Ammon's horn (tissue), 1 donor: ENCODE measurements around the gene MICU1.

ENCODE experiments used
- DNase-seq: peaks from one replicate; pipeline ENCODE4 v3.0.0-alpha.2; 2016; ENCODE audit warnings: low spot score

Gene MICU1

DNA sequence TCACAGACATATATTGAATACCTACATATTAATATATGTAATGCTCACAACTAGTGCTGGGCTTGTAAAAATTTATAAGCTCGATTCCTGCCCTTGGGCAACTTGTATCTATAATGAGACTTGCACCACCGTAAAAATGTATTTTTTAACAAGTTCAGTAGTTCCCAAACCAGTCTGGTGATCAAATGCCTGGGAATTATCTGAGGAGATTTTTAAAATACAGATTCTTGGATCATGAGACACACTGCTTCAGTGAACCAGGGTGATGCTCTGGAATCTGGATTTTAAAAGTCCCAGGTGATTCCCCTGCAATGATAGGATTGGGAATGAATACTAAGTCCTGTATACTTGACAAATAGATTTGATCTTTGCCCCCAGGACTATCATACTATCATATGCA lies 4.3 kb upstream of the MICU1 start:
- DNase-seq: no peak

DNA sequence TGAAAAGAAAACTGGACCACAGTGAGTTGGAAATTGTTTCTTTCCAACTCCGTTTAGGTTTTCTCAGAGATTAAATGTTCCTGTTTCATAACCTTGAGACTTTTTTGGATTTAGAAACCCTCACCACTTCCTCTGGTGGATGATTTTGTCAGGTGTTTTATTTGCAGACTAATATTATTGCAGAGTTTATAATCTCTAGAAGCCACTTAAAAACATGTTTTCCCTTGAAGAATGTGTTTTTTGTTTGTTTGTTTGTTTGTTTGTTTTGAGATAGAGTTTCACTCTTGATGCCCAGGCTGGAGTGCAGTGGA lies 520 bp upstream of the MICU1 start:
- DNase-seq: no peak

GRCh38 chr10:72625276-72625607 lies 637 bp downstream of the MICU1 start:
- no peak for DNase-seq

GRCh38 chr10:72622271-72622670 lies 3.6 kb downstream of the MICU1 start:
- DNase-seq: no peak

DNA sequence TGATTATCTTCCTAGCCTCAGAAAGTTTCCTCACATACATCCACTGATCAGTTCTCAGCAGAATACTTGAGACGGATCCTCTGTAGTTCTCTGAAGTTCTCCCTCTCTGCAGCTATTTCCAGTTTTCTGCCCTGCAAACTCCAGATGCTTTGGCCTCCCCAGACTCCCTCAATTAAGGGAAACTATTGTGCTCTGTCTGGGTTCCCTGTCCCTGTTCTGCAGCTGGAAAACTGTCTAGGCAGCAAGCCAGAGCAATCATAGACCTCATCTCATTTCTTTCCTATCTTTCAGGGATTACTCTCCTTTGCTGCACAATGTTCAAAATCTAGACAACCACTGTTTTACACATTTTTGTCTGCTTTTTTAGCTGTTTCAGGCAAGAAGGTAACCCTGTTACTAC lies 9.2 kb downstream of the MICU1 start:
- DNase-seq: peak; percentile 60

DNA sequence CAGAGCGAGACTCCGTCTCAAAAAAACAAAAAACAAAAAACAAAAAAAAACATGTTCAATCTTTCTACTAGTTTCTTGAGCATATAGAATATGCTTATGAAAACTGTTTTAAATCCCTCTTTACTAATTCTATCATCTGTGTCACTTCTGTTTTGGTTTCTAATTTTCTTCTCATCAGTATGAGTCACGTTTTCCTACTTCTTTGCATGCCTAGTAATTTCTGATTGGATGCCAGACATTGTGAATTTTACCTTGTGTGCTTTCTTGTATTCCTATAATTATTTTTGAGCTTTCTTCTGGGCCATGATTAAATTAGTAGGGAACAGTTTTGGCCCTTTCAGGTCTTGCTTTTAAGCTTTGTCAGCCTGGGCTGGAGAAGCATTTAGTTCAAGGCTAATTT lies 9.9 kb downstream of the MICU1 start:
- no peak for DNase-seq

DNA sequence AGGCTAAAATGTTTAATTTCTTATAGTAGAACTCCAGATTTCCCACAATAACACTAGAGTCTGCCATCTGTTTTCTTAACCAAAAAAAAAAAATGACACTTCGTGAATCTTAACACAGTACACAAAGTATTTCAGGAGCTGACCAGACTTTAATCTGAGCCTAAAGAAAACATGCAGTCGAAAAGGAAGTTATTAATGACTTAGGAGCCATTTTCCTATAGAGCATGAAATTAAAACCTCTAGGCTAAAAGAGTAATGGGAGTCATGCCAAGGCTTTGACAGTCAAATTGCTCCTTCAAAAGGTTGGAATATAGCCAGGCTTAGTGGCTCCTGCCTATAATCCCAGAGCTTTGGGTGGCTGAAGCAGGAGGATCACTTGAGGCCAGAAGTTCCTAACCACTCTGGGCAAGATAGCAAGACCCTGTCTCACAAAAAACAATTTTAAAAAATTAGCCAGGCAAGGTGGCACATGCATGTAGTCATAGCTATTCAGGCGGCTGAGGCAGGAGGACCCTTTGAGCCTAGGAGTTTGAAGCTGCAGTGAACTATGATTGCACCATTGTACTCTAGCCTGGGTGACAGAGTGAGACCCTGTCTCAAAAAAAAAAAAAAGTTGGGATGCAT lies 13.6 kb downstream of the MICU1 start:
- no peak for DNase-seq

DNA sequence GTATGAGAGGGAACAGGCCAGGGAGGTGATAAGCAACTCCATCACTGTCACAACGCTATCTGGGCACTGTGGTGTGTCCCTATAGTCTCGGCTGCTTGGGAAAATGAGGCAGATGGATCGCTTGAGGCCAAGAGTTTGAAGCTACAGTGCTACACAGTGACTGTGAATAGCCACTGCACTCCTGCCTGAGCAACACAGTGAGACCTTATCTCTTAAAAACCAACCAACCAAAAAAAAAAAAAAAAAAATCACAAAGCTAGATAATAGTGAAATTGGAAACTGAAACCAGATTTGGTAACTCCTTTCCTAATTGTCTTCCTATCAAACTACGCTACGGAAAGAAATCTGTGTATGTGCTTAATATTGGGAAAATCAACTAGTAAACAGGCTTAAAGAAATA lies 14.1 kb downstream of the MICU1 start:
- DNase-seq: no peak

- DNase-seq: peak; percentile 35
These were observed 15.4 kb downstream of the MICU1 start for GRCh38 chr10:72610466-72610865.

DNA sequence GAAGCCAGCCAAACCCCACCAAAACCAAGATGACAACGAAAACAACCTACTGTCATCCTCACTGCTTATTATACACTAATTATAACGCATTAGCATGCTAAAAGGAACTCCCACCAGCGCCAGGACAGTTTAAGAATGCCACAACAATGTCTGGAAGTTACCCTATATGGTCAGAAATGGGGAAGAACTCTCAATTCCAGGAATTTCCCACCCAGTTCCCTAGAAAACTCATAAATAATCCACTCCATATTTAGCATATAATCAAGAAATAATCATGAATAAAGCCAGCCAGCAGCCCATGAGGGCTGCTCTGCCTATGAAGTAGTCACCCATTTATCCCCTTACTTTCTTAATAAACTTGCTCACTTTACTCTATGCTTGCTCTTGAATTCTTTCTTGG lies 20.8 kb downstream of the MICU1 start:
- no peak for DNase-seq

DNA sequence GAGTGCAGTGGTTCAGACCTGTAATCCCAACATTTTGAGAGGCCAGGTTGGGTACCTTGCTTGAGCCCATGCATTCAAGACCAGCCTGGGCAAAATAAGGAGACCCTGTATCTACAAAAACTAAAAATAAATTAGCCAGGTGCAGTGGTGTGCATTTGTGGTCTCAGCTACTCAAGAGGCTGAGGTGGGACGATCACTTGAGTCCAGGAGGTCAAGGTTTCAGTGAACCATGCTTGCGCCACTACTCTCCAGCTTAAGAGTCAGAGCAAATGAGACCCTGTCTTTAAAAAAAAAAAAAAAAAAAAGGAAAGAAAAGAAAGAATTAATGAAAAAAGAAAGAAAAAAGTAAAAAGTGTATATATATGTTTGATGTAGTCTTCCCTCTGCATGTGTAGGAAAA lies 24.7 kb downstream of the MICU1 start:
- no peak for DNase-seq

- DNase-seq: no peak
These were observed 26.8 kb downstream of the MICU1 start for GRCh38 chr10:72598769-72599701.

- no peak for DNase-seq
These were observed 28.0 kb downstream of the MICU1 start for GRCh38 chr10:72597897-72598296.

- no peak for DNase-seq
These were observed 30.4 kb downstream of the MICU1 start for GRCh38 chr10:72595436-72595835.

DNA sequence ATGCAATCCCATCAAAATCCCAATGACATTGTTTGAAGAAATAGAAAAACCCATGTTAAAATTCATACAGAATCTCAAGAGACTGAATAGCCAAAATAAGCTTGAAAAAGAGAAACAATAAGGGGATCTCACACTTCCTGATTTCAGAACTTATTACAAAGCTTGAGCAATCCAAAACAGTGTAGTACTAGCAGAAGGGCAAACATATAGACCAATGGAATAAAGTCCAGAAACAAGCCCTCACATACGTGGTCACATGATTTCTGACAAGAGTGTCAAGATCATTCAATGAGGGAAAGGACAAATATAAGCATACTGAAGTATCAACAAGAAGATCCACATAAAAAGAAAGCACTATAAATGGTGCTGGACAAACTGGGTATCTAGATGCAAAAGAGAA lies 31.9 kb downstream of the MICU1 start:
- DNase-seq: no peak

DNA sequence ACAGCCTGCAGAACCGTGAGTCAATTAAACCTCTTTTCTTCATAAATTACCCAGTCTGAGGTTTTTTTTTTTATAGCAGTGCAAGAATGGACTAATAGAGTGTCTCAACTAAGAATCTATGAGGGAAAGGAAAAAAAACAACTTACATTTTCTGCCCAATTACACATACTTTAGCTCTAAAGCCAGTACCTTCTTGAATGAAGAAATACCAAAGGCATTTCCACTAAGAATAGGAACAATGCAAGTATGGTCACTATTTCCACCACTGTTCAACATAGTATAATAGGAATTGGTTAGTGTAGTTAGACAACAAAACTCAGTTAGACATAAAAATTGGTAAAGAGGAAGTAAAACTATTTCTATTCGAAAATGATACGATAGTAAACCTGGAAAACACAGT lies 37.6 kb downstream of the MICU1 start:
- DNase-seq: no peak

GRCh38 chr10:72587568-72587967 lies 38.3 kb downstream of the MICU1 start:
- DNase-seq: no peak

GRCh38 chr10:72574636-72575035 lies 51.2 kb downstream of the MICU1 start:
- peak; percentile 56 for DNase-seq

DNA sequence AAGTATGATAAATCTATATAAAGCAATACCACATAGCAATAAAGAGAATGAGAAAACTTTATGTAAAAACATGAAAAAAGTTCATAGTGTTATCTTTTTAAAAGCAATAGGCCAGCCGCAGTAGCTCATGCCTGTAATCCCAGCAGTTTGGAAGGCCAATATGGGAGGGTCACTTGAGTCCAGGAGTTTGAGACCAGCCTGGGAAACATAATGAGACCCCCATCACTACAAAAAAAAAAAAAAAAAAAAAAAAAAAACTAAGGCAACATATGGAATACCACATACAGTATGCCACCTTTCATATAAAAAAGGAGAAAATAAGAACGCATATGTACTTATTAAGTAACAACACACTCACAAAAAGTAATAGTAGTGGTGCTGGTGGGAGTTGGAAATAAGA lies 52.8 kb downstream of the MICU1 start:
- DNase-seq: no peak

- DNase-seq: peak; percentile 5
These were observed 57.8 kb downstream of the MICU1 start for GRCh38 chr10:72567889-72568640.

- no peak for DNase-seq
These were observed 58.5 kb downstream of the MICU1 start for GRCh38 chr10:72567421-72567820.

DNA sequence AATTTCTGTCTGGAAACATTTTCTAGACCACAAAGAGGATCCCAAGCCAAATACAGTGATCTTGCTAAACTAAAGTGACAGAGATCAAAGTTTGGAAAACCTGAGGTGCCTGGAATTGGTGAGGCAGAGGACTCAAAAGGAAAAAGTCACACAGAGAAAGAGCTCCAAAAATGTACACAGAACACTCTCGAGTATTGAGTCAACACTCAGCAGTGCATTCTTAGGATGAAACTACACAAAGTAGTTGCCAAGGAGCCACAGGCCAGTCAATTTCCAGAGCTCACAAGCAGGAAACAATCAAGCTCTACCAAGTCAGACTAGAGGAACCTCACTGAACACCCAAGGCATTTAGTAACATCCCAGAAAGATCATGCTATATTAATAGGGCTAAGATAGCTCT lies 61.3 kb downstream of the MICU1 start:
- no peak for DNase-seq

GRCh38 chr10:72563327-72563932 lies 62.4 kb downstream of the MICU1 start:
- no peak for DNase-seq
